Activated B cell treated with CpG ODN at 0.5 μM for 24 hours (primary cell): ENCODE measurements around the gene KLF1. TPM values are rescaled to one million over a fixed set of nuclear protein-coding genes. Genes with fewer than 3 reads are reported as not detected.
"Not testable (repeated sequence)": the region's sequence is repeated elsewhere in the genome, so short reads cannot be mapped to it uniquely, and the experiment has no call there.

Experiments
- ATAC-seq: fragments of 200-7000 bp; cut with Tn5 transposase; one replicate; pipeline ENCODE4 v1.10.0; 2021; ENCODE audit warnings: low read depth, mild to moderate bottlenecking, moderate library complexity
- CTCF ChIA-PET: fragments of 350-600 bp; sonication (Branson Sonifier 250); formaldehyde crosslinking; loops from one replicate; lab custom pipeline; 2021; ENCODE audit warnings: antibody characterized with exemption; lab: Charles Lee
- POLR2A ChIA-PET: fragments of 350-600 bp; sonication (Branson Sonifier 250); formaldehyde crosslinking; loops from one replicate; lab custom pipeline; 2021; ENCODE audit warnings: antibody characterized with exemption; lab: Charles Lee
- DNase-seq: peaks from one replicate; pipeline ENCODE4 v3.0.0; 2022
- H3K27ac Mint-ChIP-seq: one replicate; pipeline ENCODE4 v1.8.0; 2020; ENCODE audit warnings: mixed read lengths
- H3K27me3 Mint-ChIP-seq: one replicate; pipeline ENCODE4 v1.8.0; 2021; ENCODE audit warnings: mixed read lengths
- H3K36me3 Mint-ChIP-seq: one replicate; pipeline ENCODE4 v1.8.0; 2021; ENCODE audit warnings: low read depth, mixed read lengths
- H3K4me1 Mint-ChIP-seq: one replicate; pipeline ENCODE4 v1.8.0; 2021; ENCODE audit warnings: mixed read lengths
- H3K4me3 Mint-ChIP-seq: one replicate; pipeline ENCODE4 v1.8.0; 2020; ENCODE audit warnings: mild to moderate bottlenecking, mixed read lengths
- H3K9me3 Mint-ChIP-seq: one replicate; pipeline ENCODE4 v1.8.0; 2020; ENCODE audit warnings: mixed read lengths
- CTCF ChIP-seq: fragments of 200-600 bp; IDR thresholded peaks from one replicate; pipeline ENCODE4 v1.8.0; 2022; ENCODE audit warnings: antibody characterized with exemption, mild to moderate bottlenecking
- intact Hi-C: fragments of 100-400 bp; cut with micrococcal nuclease; formaldehyde crosslinking; loops from one replicate; pipeline ENCODE4 v1.15.1; 2024
- total RNA-seq: library from RNA; stranded (reverse); gene quantifications from 2 replicates; pipeline ENCODE4 v1.2.3, GENCODE V29; 2022

Gene KLF1
- total RNA-seq, 1 donor from 2014 or later: not detected

- no peak for TF ChIP-seq CTCF
- Mint-ChIP-seq H3K4me3 (no peak overlapping the region), H3K27me3 (no peaks in the 10 kb centered on the region), H3K9me3 (no peaks in the 10 kb centered on the region), H3K36me3 (peaks cover 35% of the 10 kb centered on the region), H3K4me1 (peaks cover 11% of the 10 kb centered on the region), H3K27ac (no peak overlapping the region)
- ATAC-seq: no peak
- intact Hi-C loops: no loop called here
- no peak for DNase-seq
- ChIA-PET POLR2A (interaction anchor here (0.7 to 4.2 kb wide), 4 partner anchors 12 to 156 kb away, joined by 4 to 46 read pairs (median 6); partner anchors contain the start of gene FARSA), CTCF (no interaction called here)
These were observed 34.0 kb upstream of the KLF1 start for GRCh38 chr19:12921047-12921446.

GRCh38 chr19:12918253-12918652 is 31.3 kb upstream of the KLF1 start:
- no peak overlapping the region for H3K27ac Mint-ChIP-seq
- POLR2A ChIA-PET: interaction anchor here (0.7 to 1.2 kb wide), 3 partner anchors 19 to 112 kb away, joined by 4 to 7 read pairs (median 4); partner anchors contain the start of gene RNASEH2A
- no peak overlapping the region for H3K4me3 Mint-ChIP-seq
- TF ChIP-seq CTCF: no peak
- H3K27me3 Mint-ChIP-seq: no peaks in the 10 kb centered on the region
- peaks cover 15% of the 10 kb centered on the region for H3K36me3 Mint-ChIP-seq
- CTCF ChIA-PET: no interaction called here
- ATAC-seq (no peak), DNase-seq (no peak)
- H3K4me1 Mint-ChIP-seq: peaks cover 21% of the 10 kb centered on the region
- intact Hi-C loops: loop anchor here (2.0 kb wide), 1 partner anchor 37 kb away; the partner anchor contains the start of gene DNASE2
- no peaks in the 10 kb centered on the region for H3K9me3 Mint-ChIP-seq

GRCh38 chr19:12915860-12916259 is 28.9 kb upstream of the KLF1 start:
- intact Hi-C loops, H3K27me3 Mint-ChIP-seq, DNase-seq, H3K27ac Mint-ChIP-seq, ATAC-seq, H3K4me3 Mint-ChIP-seq, H3K9me3 Mint-ChIP-seq, H3K36me3 Mint-ChIP-seq: not testable (repeated sequence)
- ChIA-PET CTCF (interaction anchor here (1.7 kb wide), 1 partner anchor 50 kb away, joined by 3 read pairs; no protein-coding TSS in a partner anchor), POLR2A (interaction anchor here (0.7 to 2.4 kb wide), 4 partner anchors 10 to 25 kb away, joined by 3 to 8 read pairs (median 4); partner anchors contain the start of genes FARSA and GCDH)
- H3K4me1 Mint-ChIP-seq: peaks cover 23% of the 10 kb centered on the region

DNA sequence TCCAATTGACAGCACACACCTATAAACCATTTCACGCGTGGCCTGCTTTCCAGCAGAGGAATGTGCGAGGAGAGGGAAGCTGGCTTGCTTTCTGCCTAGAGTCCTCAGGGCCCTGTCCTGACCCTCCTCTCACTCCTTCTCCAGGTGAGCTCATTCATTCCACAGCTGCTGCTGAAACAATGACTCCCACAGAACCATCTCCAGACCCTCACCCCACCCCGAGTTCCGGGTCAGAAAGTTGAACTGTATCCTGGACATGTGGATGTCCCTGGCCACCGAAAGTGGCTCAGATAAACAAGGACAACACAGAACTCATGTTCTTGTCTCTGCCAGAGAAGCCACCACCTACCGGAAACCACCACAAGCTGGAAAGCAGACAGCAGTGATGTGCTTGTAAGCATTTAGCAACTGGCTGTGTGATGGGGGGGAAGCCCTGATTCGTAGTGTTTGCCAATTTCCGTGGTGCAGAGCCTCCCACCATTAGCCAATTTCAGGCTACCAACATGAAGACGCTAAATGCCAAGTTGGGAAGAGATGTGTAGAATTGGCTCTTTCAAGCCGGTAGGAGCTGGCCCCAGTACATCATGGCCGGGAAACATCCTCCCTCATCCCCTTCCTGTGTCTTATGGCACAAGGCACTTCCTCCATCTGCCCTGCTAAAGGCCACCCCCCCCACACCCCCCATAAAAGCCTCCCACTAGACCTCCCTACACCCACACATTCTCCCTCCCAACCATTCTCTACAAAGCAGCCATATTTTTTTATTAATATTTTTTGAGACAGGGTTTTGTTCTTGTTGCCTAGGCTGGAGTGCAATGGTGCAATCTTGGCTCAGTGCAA is 27.1 kb upstream of the KLF1 start:
- ChIA-PET CTCF (interaction anchor here (0.9 kb wide), 1 partner anchor 24 kb away, joined by 3 read pairs; the partner anchor contains the start of gene GCDH), POLR2A (interaction anchor here (0.6 to 2.4 kb wide), 5 partner anchors 19 to 121 kb away, joined by 3 to 8 read pairs (median 3); partner anchors contain the start of genes FARSA and GCDH)
- ATAC-seq: peak; percentile 53
- Mint-ChIP-seq H3K4me1 (peaks cover 16% of the 10 kb centered on the region), H3K27ac (no peak overlapping the region), H3K27me3 (no peaks in the 10 kb centered on the region), H3K36me3 (peaks cover under 1% of the 10 kb centered on the region), H3K9me3 (no peaks in the 10 kb centered on the region), H3K4me3 (no peak overlapping the region)
- no peak for DNase-seq
- no peak for TF ChIP-seq CTCF
- intact Hi-C loops: no loop called here

- CTCF ChIA-PET: interaction anchor here (0.8 to 0.9 kb wide), 2 partner anchors 23 to 151 kb away, joined by 3 read pairs; partner anchors contain the start of gene GCDH
- no peaks in the 10 kb centered on the region for H3K27me3 Mint-ChIP-seq
- POLR2A ChIA-PET: interaction anchor here (0.7 to 2.4 kb wide), 4 partner anchors 20 to 37 kb away, joined by 3 to 8 read pairs (median 4); partner anchors contain the start of genes FARSA and GCDH
- no peak for ATAC-seq
- H3K4me1 Mint-ChIP-seq: peaks cover 12% of the 10 kb centered on the region
- H3K9me3 Mint-ChIP-seq: no peaks in the 10 kb centered on the region
- no peak overlapping the region for H3K4me3 Mint-ChIP-seq
- no peak for DNase-seq
- H3K27ac Mint-ChIP-seq: no peak overlapping the region
- no peak for TF ChIP-seq CTCF
- intact Hi-C loops: no loop called here
- H3K36me3 Mint-ChIP-seq: no peaks in the 10 kb centered on the region
These were observed 26.1 kb upstream of the KLF1 start for GRCh38 chr19:12913011-12913561.
